Measurements from ENCODE around the gene MYL9. TPM values are rescaled to one million over a fixed set of nuclear protein-coding genes. Genes with fewer than 3 reads are reported as not detected.

Gene MYL9
- total RNA-seq, 1 donor from 2014 or later = 274 TPM

- no peak overlapping the region for H3K27ac ChIP-seq
- no peak for DNase-seq
- no peak overlapping the region for H3K4me3 ChIP-seq
- TF ChIP-seq, protein P1, sequence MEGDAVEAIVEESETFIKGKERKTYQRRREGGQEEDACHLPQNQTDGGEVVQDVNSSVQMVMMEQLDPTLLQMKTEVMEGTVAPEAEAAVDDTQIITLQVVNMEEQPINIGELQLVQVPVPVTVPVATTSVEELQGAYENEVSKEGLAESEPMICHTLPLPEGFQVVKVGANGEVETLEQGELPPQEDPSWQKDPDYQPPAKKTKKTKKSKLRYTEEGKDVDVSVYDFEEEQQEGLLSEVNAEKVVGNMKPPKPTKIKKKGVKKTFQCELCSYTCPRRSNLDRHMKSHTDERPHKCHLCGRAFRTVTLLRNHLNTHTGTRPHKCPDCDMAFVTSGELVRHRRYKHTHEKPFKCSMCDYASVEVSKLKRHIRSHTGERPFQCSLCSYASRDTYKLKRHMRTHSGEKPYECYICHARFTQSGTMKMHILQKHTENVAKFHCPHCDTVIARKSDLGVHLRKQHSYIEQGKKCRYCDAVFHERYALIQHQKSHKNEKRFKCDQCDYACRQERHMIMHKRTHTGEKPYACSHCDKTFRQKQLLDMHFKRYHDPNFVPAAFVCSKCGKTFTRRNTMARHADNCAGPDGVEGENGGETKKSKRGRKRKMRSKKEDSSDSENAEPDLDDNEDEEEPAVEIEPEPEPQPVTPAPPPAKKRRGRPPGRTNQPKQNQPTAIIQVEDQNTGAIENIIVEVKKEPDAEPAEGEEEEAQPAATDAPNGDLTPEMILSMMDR (IDR thresholded peaks at IDR 0.05) = no peak
- ATAC-seq = peak in 1 of 2 donors; percentile 23
- no peaks in the 10 kb centered on the region for H3K9me3 ChIP-seq
- H3K27me3 ChIP-seq (ENCODE audit: low read depth) = no peaks in the 10 kb centered on the region
- H3K4me1 ChIP-seq = no peaks in the 10 kb centered on the region
- H3K36me3 ChIP-seq = peaks cover 55% of the 10 kb centered on the region
- intact Hi-C loops (cut with DNase I) = no loop called here
Measured at GRCh38 chr20:36528176-36528874, 13.0 kb upstream of the MYL9 start.

GRCh38 chr20:36528875-36529417 is 12.4 kb upstream of the MYL9 start:
- TF ChIP-seq, protein P1 (IDR thresholded peaks at IDR 0.05) = no peak
- no peak for DNase-seq
- H3K4me1 ChIP-seq = no peaks in the 10 kb centered on the region
- no peak overlapping the region for H3K27ac ChIP-seq
- no peak for ATAC-seq
- no peaks in the 10 kb centered on the region for H3K9me3 ChIP-seq
- no peaks in the 10 kb centered on the region for H3K27me3 ChIP-seq (ENCODE audit: low read depth)
- intact Hi-C loops (cut with DNase I) = no loop called here
- peaks cover 51% of the 10 kb centered on the region for H3K36me3 ChIP-seq
- H3K4me3 ChIP-seq = no peak overlapping the region

GRCh38 chr20:36532388-36532787 is 8.9 kb upstream of the MYL9 start:
- intact Hi-C loops (cut with DNase I) = no loop called here
- H3K9me3 ChIP-seq = no peaks in the 10 kb centered on the region
- H3K4me3 ChIP-seq = no peak overlapping the region
- no peak for DNase-seq
- no peak overlapping the region for H3K27ac ChIP-seq
- TF ChIP-seq, protein P1 (IDR thresholded peaks at IDR 0.05) = no peak
- peaks cover 16% of the 10 kb centered on the region for H3K36me3 ChIP-seq
- no peaks in the 10 kb centered on the region for H3K27me3 ChIP-seq (ENCODE audit: low read depth)
- no peaks in the 10 kb centered on the region for H3K4me1 ChIP-seq
- peak in 1 of 2 donors; percentile 18 for ATAC-seq

GRCh38 chr20:36532822-36533221 is 8.5 kb upstream of the MYL9 start:
- DNase-seq (no peak), ATAC-seq (no peak)
- no peak overlapping the region for H3K27ac ChIP-seq
- TF ChIP-seq, protein P1 (IDR thresholded peaks at IDR 0.05) = no peak
- intact Hi-C loops (cut with DNase I) = no loop called here
- H3K4me3 ChIP-seq = no peak overlapping the region
- peaks cover 12% of the 10 kb centered on the region for H3K36me3 ChIP-seq
- no peaks in the 10 kb centered on the region for H3K27me3 ChIP-seq (ENCODE audit: low read depth)
- H3K9me3 ChIP-seq = no peaks in the 10 kb centered on the region
- no peaks in the 10 kb centered on the region for H3K4me1 ChIP-seq

DNA sequence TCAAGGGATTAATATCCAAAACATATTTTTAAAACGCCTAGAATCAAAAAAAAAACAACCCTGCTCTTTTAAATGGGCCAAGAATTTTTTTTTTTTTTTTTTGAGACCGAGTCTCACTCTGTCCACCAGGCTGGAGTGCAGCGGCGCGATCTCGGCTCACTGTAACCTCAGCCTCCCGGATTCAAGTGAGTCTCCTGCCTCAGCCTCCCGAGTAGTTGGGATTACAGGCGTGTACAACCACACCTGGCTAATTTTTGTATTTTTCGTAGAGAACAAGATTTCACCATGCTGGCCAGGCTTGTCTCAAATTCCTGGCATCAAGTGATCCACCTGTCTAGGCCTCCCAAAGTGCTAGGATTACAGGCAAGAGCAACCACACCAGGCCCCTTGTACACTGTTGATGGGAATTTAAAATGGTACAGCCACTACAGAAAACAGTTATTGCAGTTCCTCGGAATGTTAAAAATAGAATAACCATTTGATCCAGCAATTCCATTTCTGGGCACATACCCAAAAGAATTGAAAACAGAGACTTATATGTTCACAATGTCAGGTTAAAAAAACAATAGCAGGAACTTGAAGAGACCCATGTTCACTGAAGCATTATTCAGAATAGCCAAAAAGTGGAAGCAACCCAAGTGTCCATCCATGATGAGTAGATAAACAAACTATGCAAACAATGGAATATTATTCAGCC is 3.1 kb upstream of the MYL9 start:
- no peaks in the 10 kb centered on the region for H3K27me3 ChIP-seq (ENCODE audit: low read depth)
- no peak for DNase-seq
- peaks cover 12% of the 10 kb centered on the region for H3K4me1 ChIP-seq
- ATAC-seq = no peak
- TF ChIP-seq, protein P1 (IDR thresholded peaks at IDR 0.05) = no peak
- H3K27ac ChIP-seq = no peak overlapping the region
- H3K36me3 ChIP-seq = no peaks in the 10 kb centered on the region
- no peaks in the 10 kb centered on the region for H3K9me3 ChIP-seq
- intact Hi-C loops (cut with DNase I) = no loop called here
- no peak overlapping the region for H3K4me3 ChIP-seq

Measured in lower lobe of right lung (tissue), 2 donors.